Measurements from ENCODE around the gene ATAD2B.
A peak's percentile ranks its signal among the peaks of the same experiment; 100 is the strongest.
"Not testable (repeated sequence)": the region's sequence is repeated elsewhere in the genome, so short reads cannot be mapped to it uniquely, and the experiment has no call there.

The ATAD2B gene

DNA sequence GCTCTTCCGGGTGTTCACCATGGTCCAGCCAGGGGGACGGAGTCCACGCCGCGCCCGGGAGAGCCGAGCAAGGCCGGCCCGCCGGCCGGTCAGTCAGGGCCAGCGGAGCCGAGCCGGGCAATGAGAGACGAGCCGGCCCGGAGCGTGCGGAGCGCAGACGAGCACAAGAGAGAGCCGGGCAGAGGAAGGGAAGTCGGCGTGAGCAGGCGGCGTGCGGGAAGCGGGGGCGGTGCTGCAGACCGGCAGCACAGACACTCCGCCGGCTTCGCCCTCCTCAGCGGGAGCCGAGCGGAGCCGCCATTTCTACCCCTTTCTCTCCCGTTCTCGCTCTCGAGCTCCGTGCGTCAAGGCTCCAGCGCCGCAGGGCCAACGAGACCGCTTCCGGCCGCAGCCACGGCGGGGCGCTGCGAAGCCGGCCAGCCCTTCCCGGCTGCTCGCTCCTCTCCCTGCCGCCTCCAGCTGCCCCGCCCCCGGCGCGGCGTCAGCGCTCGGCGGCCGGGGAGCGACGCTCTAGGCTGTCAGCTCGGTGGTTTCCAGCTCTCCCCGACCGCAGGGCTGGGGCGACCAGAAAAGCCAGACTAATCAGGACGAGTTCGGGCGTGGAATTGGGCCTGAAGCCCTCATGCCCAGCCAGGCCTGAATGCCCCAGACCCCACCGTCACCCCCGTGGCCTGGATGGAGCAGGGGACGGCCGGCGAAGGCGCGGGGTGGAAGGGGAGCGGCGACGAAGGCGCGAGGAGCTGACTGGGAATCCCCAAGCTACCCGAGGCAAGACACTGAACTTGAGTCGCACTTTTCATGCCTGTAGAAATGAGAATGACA is at the start of gene ATAD2B:
TSS of gene ATAD2B (minus strand) at position 374 of the 822 bp plus-strand sequence. CDS start at position 21, 353 bp downstream.
- DNase-seq (ENCODE audit: low spot score): peak; percentile 99

DNA sequence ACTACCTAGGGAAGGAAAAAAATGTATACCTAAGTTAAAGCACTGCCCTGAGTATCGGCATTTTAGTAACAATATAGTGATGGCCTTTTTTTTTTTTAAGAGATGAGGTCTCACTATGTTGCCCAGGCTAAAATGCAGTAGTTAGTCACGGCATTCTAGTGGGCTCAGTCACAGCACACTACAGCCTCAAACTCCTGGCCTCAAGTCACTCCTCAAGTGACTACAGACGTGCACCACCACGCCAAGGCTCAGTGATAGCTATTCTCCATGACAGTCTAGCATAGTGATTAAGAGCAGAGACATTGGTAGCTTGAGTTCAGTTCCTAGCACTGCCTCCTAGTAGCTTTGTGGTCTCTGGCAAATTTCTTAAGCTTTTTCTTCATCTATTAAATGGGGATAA is 40.9 kb upstream of the ATAD2B start:
- no peak for DNase-seq (ENCODE audit: low spot score)

DNA sequence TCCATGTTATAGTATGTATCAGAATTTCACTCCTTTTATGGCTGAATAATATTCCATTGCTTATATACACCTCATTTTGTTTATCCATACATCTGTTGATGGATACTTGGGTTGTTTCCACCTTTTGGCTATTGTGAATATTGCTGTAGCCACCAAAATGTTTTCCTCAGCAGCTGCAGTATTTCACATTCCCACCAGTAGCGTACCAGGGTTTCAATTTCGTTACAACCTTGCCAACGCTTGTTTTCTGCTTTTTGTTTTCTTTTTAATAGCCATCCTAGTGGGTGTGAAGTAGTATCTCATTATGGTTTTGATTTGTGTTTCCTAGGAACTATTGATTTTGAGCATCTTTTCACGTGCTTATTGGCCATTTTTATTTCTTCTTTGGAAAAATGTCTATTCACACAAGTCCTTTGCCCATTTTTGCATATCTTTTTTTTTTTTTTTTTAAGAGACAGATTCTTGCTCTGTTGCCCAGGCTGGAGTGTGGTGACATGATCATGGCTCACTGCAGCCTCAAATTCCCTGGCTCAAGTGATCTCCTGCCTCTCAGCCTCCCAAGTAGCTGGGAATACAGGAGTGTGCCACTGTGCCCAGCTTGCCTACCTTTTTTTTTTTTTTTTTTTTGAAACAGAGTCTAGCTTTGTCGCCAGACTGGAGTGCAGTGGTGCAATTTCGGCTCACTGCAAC is 27.5 kb upstream of the ATAD2B start:
- peak; percentile 44 for DNase-seq (ENCODE audit: low spot score)

DNA sequence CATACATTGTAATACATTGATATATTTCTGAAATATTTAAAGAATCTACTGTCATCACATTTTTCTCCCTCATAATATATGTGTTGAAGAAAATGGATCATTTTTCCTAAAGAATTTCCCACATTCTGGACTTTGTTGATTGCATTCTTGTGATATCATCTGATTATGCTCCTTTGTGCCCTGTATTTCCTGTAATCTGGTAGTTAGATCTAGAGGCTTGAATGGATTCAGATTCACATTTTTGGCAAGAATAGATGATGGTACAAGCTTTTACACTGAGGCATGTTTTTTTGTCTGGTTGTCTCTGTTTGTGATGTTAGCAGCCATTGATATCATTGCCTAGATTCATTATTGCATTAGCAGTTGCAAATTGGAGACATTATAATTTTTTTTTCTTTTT is 26.7 kb upstream of the ATAD2B start:
- DNase-seq (ENCODE audit: low spot score): no peak

DNA sequence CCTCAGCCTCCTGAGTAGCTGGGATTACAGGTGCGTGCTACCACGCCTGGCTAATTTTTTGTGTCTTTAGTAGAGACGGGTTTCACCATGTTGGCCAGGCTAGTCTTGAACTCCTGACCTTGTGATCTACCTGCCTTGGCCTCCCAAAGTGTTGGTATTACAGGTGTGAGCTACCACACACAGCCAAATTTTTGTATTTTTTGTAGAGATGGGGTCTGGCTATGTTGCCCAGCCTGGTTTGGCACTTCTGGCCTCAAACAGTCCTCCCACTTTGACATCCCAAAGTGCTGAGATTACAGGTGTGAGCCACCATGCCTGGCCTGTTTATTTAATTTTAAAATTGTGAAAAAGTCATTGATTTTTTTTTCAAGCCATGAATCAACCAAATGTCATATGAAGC is 25.6 kb upstream of the ATAD2B start:
- DNase-seq (ENCODE audit: low spot score): not testable (repeated sequence)

DNA sequence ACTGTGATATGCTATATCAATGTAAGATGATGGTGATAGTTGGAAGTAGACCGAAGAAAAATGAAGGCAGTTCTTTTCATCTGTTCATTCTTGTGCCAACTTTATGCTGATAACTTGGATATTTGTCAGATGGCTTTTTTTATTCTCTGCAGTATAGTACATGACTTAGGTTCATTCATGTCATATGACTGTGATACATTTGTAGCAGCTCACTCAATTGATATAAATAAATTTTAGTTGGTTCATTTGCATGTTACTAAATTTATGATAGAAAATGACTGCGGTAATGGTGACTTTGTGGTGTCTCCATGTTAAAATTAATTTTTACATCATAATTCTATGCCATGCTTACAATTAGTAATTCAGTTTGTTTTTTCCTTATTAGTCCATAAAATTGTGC is 20.4 kb upstream of the ATAD2B start:
- DNase-seq (ENCODE audit: low spot score): no peak

DNA sequence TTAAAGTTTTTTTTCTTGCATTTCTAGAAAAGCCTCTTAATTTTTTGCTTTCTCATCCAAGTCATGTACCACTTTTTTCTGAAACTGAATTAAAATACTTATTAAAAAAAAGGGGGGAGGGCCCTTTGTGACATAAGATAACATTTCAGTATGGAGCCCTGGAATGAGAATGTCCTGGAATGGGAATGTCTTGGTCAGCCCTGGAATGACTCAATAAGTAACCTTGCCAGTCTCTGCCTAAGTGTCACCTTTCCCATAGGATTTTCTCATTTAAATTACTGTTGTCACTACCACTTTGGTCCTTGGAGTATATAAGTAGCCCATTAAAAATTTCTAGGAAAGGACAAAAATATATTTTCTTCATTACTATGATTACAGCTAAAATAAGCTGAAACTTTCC is 18.1 kb upstream of the ATAD2B start:
- no peak for DNase-seq (ENCODE audit: low spot score)

DNA sequence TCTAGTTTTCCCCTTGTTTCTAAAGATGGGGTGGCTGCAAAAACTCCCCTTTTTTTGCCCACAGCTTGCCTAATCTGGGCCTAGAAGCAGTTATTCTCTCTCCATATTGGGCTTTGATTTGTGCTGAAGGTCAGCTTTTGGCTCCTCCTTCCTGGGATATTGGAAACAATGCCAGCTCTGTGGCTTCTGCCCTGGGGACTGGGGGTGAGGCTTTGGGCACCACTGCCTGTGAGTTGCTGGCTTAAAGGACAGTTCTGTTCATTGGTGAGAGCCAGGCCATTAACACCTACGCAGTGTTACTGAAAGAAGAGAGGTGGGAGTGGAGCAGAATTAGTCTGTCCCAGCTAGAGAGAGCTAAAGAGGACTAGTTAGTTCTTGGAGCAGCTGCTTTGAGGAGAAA is 17.6 kb upstream of the ATAD2B start:
- no peak for DNase-seq (ENCODE audit: low spot score)

DNA sequence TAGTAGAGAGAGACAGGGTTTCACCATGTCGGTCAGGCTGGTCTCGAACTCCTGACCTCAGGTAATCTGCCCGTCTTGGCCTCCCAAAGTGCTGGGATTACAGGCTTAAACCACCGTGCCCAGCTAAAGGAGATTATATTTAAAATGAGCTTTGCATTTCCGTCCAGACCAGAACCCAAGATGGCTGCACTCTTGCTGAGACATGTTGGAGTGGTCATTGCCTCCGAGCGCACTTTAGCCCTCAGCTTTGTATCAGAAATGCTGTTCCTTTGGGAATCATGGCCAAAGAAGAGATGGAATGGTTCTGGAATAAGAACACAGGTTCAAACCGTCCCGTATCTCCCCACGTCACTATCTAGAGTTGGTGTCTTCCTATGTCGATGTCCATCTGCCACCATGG is 16.7 kb upstream of the ATAD2B start:
- no peak for DNase-seq (ENCODE audit: low spot score)

DNA sequence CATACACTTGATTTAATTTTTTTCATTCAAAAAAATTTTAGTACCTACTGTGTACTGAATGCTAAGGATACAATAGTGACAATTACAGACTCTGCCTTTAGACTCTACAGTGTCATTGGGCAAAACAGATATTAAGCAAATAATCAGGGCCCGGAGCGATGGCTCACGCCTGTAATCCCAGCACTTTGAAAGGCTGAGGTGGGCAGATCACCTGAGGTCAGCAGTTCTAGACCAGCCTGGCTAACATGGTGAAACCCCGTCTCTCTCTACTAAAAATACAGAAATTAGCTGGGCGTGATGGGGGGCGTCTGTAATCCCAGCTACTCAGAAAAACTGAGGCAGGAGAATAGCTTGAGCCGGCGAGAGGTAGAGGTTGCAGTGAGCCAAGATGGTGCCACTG is 14.7 kb upstream of the ATAD2B start:
- no peak for DNase-seq (ENCODE audit: low spot score)

DNA sequence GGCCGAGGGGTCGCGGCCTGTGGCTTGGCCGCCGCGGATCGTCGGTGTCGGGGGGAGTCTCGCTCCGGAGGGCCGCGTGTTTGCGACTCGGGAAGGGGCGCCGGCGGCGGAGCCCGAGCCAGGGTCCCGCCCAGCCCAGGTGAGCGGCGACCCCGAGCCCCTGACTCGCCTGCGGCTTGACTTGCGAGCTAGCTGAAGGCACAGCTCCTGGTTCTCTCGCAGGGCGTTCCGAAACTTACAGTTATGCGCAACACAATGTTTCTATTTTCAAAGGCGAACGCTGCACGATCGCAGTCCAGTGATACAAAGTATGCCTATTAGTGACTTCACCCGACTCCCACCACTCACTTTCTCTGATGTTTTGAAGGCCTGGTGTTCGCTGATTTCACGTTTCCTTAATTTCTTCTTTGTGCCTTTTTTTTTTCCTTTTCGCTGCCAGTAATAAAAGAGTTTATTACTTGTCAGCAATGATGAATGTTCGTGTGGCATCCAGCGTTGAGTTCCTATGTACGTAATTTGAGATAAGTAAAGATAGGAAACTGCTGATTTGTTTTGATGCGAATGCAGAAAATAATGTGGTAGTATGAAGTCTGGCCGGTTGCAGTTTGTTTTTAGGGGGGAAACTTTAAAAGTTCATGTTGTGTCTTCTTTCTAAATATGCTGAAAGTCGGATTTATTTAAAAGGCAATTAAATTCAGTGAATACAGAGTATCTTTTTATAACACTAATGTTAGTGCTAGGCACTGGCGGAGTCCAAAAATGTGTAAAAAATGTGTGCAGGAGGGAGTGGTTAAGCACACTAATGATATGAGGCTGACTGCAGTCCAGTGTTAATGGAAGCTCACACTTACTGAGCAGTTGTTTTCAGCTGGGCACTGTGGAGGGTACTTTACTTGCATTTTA is 14.0 kb upstream of the ATAD2B start:
- DNase-seq (ENCODE audit: low spot score): no peak

DNA sequence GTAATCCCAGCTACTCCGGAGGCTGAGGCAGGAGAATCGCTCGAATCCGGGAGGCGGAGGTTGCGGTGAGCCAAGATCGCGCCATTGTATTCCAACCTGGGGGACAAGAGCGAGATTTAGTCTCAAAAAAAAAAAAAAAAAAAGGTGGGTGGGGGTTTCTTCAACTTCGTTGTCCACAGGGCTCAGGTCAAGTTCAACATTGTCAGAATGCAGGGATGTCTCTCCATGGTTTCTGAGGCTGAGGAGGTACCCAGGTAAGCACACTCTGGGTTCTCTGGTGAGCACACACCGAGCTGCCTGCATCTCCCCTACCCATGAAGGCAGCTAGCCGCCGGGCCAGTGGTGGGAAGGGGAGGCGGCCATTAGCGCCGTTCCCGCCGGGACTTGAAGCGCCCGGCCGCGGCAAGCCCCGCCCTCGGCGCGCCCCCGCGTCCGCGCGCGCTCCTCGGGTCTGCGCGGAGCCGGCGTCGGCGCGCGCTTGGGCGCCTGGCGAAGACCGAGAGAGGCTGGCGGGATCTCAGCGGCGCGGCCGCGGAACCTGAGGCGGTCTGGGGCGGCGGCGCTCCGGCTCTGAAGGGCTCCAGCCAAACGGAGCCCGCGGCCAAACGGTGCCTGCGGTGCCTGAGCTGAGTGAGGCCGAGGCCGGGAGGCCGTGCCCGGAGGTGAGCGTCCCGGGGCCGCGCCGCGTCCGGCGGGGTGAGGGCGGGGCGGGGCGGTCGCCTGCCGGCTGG is 13.2 kb upstream of the ATAD2B start, which contains the start of gene UBXN2A:
TSS of gene UBXN2A (plus strand) at position 477 of the 731 bp plus-strand sequence. CDS start 17,852 bp downstream, outside the sequence.
- peak; percentile 95 for DNase-seq (ENCODE audit: low spot score)

DNA sequence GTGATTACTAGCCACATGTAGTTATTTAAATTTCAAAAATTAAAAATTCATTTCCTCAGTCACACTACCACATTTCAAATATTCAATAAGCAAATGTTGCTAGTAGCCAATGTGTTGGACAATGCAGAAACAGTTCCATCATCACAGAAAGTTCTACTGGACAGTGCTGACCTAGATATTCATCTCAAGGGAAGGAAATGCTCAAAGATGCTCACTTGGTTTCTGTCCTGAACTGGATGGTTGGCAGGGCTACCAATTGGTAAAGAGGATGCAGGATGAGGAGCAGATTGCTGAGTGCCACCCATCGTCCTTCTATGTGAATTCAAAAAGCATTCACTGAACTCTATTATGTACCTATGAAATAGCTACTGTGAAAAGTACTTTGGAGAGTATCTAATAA is 7.3 kb upstream of the ATAD2B start:
- DNase-seq (ENCODE audit: low spot score): no peak

DNA sequence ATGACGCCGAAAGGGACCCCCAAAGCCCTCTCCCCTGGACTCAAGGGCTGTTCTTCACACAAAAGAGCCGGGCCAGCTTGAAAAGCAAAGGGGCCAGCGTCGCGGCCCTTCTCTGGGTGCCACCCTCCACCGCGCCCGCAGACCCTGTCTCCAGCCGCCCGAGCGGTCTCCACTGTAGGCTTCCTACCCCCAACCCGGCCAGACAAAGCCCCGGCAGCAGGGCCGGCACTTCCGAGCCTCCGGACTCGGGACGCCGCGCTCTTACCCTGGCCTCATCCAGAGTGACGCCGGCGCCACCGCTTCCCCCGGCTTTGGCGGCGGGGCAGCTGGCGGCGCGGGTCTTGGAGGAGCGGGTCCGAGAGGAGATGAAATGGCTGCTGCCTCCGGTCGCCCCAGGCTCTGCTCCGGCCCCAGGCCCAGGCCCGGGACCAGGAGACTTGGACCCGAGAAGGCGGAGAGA is 603 bp downstream of the ATAD2B start:
- peak; percentile 64 for DNase-seq (ENCODE audit: low spot score)

DNA sequence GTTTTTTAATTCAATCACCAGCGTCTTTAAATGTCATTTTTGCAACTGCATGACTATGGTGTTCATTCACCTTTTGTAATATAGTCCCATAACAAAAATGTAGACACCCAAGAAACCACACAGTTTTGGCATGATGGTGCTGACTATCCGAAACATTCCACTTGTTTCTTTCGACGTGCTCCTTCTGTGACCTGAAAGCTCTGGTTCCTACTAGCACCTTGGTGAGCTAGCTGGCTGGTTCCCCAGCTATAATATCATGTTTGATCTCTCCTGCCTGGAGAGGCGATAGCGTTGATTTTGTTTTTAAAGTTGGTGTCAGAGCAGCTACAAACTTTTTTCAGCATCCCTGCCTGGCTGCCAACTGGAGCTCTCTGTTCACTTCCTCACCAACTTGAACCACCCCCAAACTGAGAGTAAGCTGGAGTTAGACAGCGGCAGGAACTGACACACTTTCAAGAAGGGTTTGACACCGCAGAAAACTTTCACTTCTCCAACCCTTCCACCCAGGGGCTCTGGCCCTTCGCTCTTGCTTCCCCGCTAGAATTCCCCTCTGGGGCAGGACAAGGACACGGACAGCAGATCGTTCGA is 1.1 kb downstream of the ATAD2B start:
- peak; percentile 66 for DNase-seq (ENCODE audit: low spot score)

DNA sequence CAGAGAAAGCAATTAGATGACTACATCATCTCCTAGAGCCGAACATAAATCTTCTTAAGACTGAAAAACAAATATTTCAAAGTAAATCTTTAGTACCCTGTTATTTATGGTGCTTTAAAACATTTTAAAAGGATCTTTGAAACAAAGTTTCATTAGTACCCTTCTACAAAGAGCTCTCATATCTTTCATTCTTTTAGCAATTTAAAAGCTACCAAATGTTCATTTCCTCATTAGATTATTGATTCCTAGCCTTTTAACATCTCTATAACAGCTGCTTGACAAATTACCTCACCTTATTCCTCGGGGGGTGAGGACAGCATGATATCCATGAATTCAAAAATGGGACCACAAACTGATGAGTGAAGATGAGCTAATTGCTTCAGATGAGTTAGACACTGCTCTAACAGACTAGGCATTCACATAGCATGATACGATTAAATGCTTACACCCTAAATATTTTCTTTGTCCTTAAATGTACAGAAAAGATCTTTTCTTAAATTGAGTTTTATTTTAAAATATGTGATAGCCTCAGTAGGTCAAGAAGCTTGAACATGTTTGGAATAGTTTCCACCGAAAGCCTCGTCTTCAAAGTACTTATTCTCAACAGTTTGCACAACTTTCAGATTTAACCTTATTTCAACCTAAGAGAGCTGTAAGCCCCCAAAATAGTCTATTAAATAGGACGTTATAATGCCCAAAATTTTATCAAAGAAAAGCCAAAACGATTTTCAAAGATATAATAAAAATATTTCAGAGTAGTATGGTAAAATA is 2.1 kb downstream of the ATAD2B start:
- DNase-seq (ENCODE audit: low spot score): no peak

DNA sequence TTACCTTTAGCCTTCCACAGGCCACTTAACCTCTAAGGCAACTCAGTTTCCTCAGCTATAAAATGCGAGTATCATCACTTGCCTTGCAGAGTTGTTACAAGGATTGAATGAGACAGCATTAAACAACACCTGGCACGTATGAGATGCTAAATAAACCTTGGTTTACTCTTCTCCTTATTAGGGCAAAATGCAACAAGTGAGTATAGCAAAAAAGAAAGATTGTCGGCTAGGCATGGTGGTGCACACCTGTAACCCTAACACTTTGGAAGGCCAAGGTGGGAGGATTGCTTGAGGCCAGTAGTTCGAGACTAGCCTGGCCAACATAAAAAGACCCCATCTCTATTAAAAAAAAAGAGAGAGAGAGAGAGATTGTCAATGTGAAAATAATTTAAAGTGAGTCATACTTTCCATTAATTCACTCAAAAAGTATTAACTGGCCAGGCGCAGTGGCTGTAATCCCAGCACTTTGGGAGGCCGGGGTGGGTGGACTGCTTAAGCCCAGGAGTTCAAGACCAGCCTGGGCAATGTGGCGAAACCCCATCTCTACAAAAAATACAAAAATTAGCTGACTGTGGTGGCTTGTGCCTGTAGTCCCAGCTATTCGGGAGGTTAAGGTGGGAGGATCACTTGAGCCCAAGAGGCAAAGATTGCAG is 8.0 kb downstream of the ATAD2B start:
- DNase-seq (ENCODE audit: low spot score): no peak

DNA sequence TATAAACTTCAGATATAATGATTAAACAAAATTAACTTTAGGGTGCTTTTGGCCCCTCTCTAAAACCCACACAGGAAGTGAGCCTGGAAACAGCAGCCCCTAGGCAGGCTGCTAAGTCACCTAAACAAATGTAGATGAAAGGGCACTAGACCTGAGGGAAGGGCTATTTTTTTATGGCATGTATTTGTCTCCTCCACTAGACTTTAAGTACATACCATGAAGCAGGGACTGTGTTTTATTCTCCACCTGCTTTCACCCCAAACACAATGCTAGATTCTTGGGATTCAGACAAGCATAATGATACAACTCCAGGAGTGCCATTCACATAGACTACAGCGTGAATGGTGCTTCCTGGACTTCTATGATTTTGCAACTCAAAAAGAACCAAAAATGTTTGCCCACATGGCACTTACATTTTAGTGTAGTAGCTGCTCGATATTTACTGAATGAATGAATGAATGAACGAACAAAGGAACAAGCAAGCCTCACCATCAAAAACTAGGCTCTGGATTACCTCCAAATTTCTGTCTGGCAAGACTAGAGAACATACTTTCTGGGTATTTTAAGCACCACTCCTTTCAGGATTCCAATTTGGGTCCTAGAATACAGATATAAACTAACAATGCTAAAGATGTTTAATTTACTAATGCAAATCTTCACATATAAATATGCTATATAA is 10.1 kb downstream of the ATAD2B start:
- no peak for DNase-seq (ENCODE audit: low spot score)

DNA sequence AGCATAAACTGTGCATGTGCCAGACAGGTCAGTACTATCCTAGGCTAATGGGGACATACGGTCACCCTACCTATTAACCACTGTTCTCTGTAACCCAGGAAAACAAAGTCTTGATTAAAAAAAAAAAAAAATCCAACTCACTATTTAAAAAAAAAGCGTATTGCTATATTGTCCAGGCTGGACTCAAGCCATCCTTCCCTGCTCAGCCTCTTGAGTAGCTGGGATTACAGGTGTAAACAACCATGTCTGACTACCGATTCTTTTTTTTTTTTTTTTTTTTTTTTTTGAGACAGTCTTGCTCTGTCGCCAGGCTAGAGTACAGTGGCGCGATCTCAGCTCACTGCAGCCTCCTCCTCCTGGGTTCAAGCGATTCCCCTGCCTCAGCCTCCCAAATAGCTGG is 11.6 kb downstream of the ATAD2B start:
- no peak for DNase-seq (ENCODE audit: low spot score)

Measured in GM03348 (cell line).